Measurements from ENCODE around the gene NIPAL1.
A peak's percentile ranks its signal among the peaks of the same experiment; 100 is the strongest.
"Not testable (repeated sequence)": the region's sequence is repeated elsewhere in the genome, so short reads cannot be mapped to it uniquely, and the experiment has no call there.

Gene NIPAL1

GRCh38 chr4:48016141-48017107 is at the start of gene NIPAL1, which contains the start of gene CNGA1:
Gene NIPAL1 (plus strand): TSS chr4:48016772. CDS start chr4:48016840, 68 bp downstream.
Gene CNGA1 (minus strand): TSS chr4:48016681. CDS start chr4:47952689, 63,992 bp downstream.
- DNase-seq = peak; percentile 79

- DNase-seq = no peak
Measured at GRCh38 chr4:47968847-47969246, 47.7 kb upstream of the NIPAL1 start.

GRCh38 chr4:47972181-47972580 is 44.4 kb upstream of the NIPAL1 start:
- no peak for DNase-seq

- DNase-seq = no peak
Measured at GRCh38 chr4:47972721-47973120, 43.9 kb upstream of the NIPAL1 start.

GRCh38 chr4:47974566-47974965 is 42.0 kb upstream of the NIPAL1 start:
- DNase-seq = no peak

GRCh38 chr4:47990145-47990544 is 26.4 kb upstream of the NIPAL1 start:
- no peak for DNase-seq

GRCh38 chr4:47992475-47992874 is 24.1 kb upstream of the NIPAL1 start:
- not testable (repeated sequence) for DNase-seq

- DNase-seq = no peak
Measured at GRCh38 chr4:47996021-47996420, 20.6 kb upstream of the NIPAL1 start.

- no peak for DNase-seq
Measured at GRCh38 chr4:48002267-48002666, 14.3 kb upstream of the NIPAL1 start.

- not testable (repeated sequence) for DNase-seq
Measured at GRCh38 chr4:48003568-48003967, 13.0 kb upstream of the NIPAL1 start.

GRCh38 chr4:48005781-48006180 is 10.8 kb upstream of the NIPAL1 start:
- no peak for DNase-seq

GRCh38 chr4:48008021-48008596 is 8.5 kb upstream of the NIPAL1 start:
- no peak for DNase-seq

GRCh38 chr4:48010906-48011305 is 5.7 kb upstream of the NIPAL1 start:
- not testable (repeated sequence) for DNase-seq

GRCh38 chr4:48011722-48012121 is 4.8 kb upstream of the NIPAL1 start:
- no peak for DNase-seq

- DNase-seq = no peak
Measured at GRCh38 chr4:48012824-48013223, 3.7 kb upstream of the NIPAL1 start.

GRCh38 chr4:48015216-48015615 is 1.4 kb upstream of the NIPAL1 start:
- DNase-seq = no peak

GRCh38 chr4:48015678-48016077 is 894 bp upstream of the NIPAL1 start:
- DNase-seq = no peak

GRCh38 chr4:48017108-48017571 is 568 bp downstream of the NIPAL1 start:
- peak; percentile 12 for DNase-seq

GRCh38 chr4:48018112-48018511 is 1.5 kb downstream of the NIPAL1 start:
- DNase-seq = no peak

GRCh38 chr4:48021100-48021499 is 4.5 kb downstream of the NIPAL1 start:
- DNase-seq = no peak

GRCh38 chr4:48022192-48022799 is 5.7 kb downstream of the NIPAL1 start:
- no peak for DNase-seq

GRCh38 chr4:48024522-48024921 is 8.0 kb downstream of the NIPAL1 start:
- DNase-seq = no peak

GRCh38 chr4:48025005-48025404 is 8.4 kb downstream of the NIPAL1 start:
- DNase-seq = peak; percentile 44

GRCh38 chr4:48027653-48028052 is 11.1 kb downstream of the NIPAL1 start:
- no peak for DNase-seq
